ENCODE measurements around the gene TBXAS1. TPM values are rescaled to one million over a fixed set of nuclear protein-coding genes. Genes with fewer than 3 reads are reported as not detected.

TBXAS1 gene
- total RNA-seq, 3 donors from 2014 or later (not counting 1 experiment from before 2014, with no cell fraction given), result 72.7 to 110 (median 88.7) TPM

GRCh38 chr7:139784648-139785047 lies 44.4 kb upstream of the TBXAS1 start:
- Mint-ChIP-seq H3K27ac (no peak overlapping the region), H3K36me3 (no peaks in the 10 kb centered on the region), H3K27me3 (ENCODE audit: low read depth in 2 of 2) (no peaks in the 10 kb centered on the region), H3K9me3 (no peaks in the 10 kb centered on the region), H3K4me3 (no peak overlapping the region), H3K4me1 (peaks cover 6% of the 10 kb centered on the region in 2 donors)
- TF ChIP-seq CTCF (IDR thresholded peaks at IDR 0.05), result no peak
- DNase-seq (no peak), ATAC-seq (no peak)
- no peak overlapping the region for H3K4me3 ChIP-seq (ENCODE audit: low read length)
- H3K4me1 ChIP-seq (ENCODE audit: control insufficient read depth, insufficient read depth, low read length), result no peaks in the 10 kb centered on the region
- H3K36me3 ChIP-seq (ENCODE audit: control insufficient read depth, insufficient read depth, low read length), result no peaks in the 10 kb centered on the region
- peaks cover under 1% of the 10 kb centered on the region for H3K27me3 ChIP-seq (ENCODE audit: control insufficient read depth, insufficient read depth, low read length)
- 85% methylated on average over 3 of the region's 3 CpGs for WGBS (ENCODE audit: insufficient coverage)
- H3K9me3 ChIP-seq (ENCODE audit: control insufficient read depth, insufficient read depth, low read length), result no peaks in the 10 kb centered on the region
- intact Hi-C loops (cut with micrococcal nuclease), result no loop called here
- no peak overlapping the region for H3K27ac ChIP-seq (ENCODE audit: low read length)

DNA sequence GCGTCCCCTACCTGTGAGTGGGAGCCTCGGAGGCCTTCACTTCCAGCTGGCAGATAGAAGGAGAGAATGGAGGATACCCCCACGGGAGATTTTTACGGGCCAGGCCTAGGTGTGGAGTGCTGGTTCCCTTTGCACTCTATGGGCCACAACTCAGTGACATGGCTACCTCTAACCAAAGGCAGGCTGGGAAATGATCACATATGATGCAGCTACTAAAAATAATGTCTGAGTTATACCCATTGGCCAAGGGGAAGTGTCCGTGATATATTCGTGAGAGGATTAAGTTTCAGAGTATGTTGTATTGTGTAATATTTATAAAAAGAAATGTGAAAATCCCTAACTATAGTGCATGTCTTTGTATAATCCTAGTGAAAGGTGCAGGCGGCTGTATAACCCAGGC lies 37.7 kb upstream of the TBXAS1 start:
- ATAC-seq (no peak), DNase-seq (no peak)
- Mint-ChIP-seq H3K36me3 (no peaks in the 10 kb centered on the region), H3K4me1 (no peaks in the 10 kb centered on the region), H3K4me3 (no peak overlapping the region), H3K9me3 (peaks cover 0 to 3% of the 10 kb centered on the region in 2 donors), H3K27ac (no peak overlapping the region), H3K27me3 (ENCODE audit: low read depth in 2 of 2) (no peaks in the 10 kb centered on the region)
- Histone ChIP-seq H3K27ac (ENCODE audit: low read length) (no peak overlapping the region), H3K27me3 (ENCODE audit: control insufficient read depth, insufficient read depth, low read length) (no peaks in the 10 kb centered on the region), H3K36me3 (ENCODE audit: control insufficient read depth, insufficient read depth, low read length) (no peaks in the 10 kb centered on the region), H3K4me1 (ENCODE audit: control insufficient read depth, insufficient read depth, low read length) (no peaks in the 10 kb centered on the region), H3K4me3 (ENCODE audit: low read length) (no peak overlapping the region), H3K9me3 (ENCODE audit: control insufficient read depth, insufficient read depth, low read length) (no peaks in the 10 kb centered on the region)
- TF ChIP-seq CTCF (IDR thresholded peaks at IDR 0.05), result no peak
- 96% methylated on average over 6 of the region's 7 CpGs for WGBS (ENCODE audit: insufficient coverage)
- intact Hi-C loops (cut with micrococcal nuclease), result no loop called here

DNA sequence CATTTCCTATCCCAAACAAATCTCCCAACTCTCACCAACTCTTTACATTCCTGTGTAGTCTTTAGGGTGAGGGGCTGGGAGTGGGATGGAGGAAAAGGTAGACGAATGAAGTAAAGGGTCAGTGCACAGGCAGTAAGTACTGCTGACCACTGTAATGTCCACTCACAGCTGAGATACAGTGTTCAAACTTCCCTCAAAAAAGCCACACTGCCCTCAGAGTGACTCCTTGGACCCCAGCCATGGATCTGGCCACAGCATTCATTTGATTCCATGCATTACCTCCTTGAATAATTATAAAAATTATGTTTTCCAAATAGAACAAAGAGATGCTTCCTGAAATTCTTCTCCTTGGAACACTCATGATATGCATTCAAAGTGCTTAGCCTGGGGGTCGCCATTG lies 31.5 kb upstream of the TBXAS1 start:
- 100% methylated on average over 1 of the region's 2 CpGs for WGBS (ENCODE audit: insufficient coverage)
- intact Hi-C loops (cut with micrococcal nuclease), result no loop called here
- Histone ChIP-seq H3K4me3 (ENCODE audit: low read length) (no peak overlapping the region), H3K27me3 (ENCODE audit: control insufficient read depth, insufficient read depth, low read length) (no peaks in the 10 kb centered on the region), H3K9me3 (ENCODE audit: control insufficient read depth, insufficient read depth, low read length) (no peaks in the 10 kb centered on the region), H3K36me3 (ENCODE audit: control insufficient read depth, insufficient read depth, low read length) (no peaks in the 10 kb centered on the region), H3K27ac (ENCODE audit: low read length) (no peak overlapping the region), H3K4me1 (ENCODE audit: control insufficient read depth, insufficient read depth, low read length) (no peaks in the 10 kb centered on the region)
- no peak overlapping the region for H3K4me3 Mint-ChIP-seq
- DNase-seq (no peak), ATAC-seq (no peak)
- no peak overlapping the region for H3K27ac Mint-ChIP-seq
- H3K27me3 Mint-ChIP-seq (ENCODE audit: low read depth in 2 of 2), result no peaks in the 10 kb centered on the region
- TF ChIP-seq CTCF (IDR thresholded peaks at IDR 0.05), result no peak
- peaks cover 2% of the 10 kb centered on the region for H3K36me3 Mint-ChIP-seq
- H3K9me3 Mint-ChIP-seq, result peaks cover 0 to 3% of the 10 kb centered on the region in 2 donors
- H3K4me1 Mint-ChIP-seq, result peaks cover 0 to 17% of the 10 kb centered on the region in 2 donors

DNA sequence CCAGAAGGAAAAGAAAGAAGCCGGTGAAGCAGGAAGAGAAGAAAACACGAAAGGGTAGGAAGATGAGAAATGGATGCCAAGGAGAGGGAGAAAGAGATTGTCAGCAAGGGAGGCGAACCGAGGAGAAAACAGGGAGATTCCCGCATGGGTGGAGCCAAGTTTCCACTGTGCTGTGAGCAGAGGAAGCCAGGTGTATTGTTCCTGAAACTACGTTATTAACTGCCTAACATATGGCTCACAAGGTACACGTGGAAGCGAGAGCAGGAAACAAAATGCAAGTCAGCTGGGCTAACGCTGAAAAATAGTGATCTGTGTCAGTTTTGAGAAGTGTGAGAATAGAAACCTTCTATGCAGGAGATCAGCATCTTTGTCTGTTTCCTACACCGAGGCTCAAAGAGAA lies 30.8 kb upstream of the TBXAS1 start:
- peaks cover 0 to 3% of the 10 kb centered on the region in 2 donors for H3K9me3 Mint-ChIP-seq
- Histone ChIP-seq H3K4me3 (ENCODE audit: low read length) (no peak overlapping the region), H3K4me1 (ENCODE audit: control insufficient read depth, insufficient read depth, low read length) (no peaks in the 10 kb centered on the region), H3K27ac (ENCODE audit: low read length) (no peak overlapping the region), H3K36me3 (ENCODE audit: control insufficient read depth, insufficient read depth, low read length) (no peaks in the 10 kb centered on the region), H3K27me3 (ENCODE audit: control insufficient read depth, insufficient read depth, low read length) (no peaks in the 10 kb centered on the region), H3K9me3 (ENCODE audit: control insufficient read depth, insufficient read depth, low read length) (no peaks in the 10 kb centered on the region)
- DNase-seq (no peak), ATAC-seq (no peak)
- H3K4me3 Mint-ChIP-seq, result no peak overlapping the region
- 62% methylated on average over 10 of the region's 10 CpGs for WGBS (ENCODE audit: insufficient coverage)
- intact Hi-C loops (cut with micrococcal nuclease), result no loop called here
- no peaks in the 10 kb centered on the region for H3K27me3 Mint-ChIP-seq (ENCODE audit: low read depth in 2 of 2)
- no peak for TF ChIP-seq CTCF (IDR thresholded peaks at IDR 0.05)
- peaks cover 8% of the 10 kb centered on the region for H3K36me3 Mint-ChIP-seq
- peaks cover 0 to 17% of the 10 kb centered on the region in 2 donors for H3K4me1 Mint-ChIP-seq
- no peak overlapping the region for H3K27ac Mint-ChIP-seq

Measured in natural killer cell (primary cell).